ENCODE results near the gene NDUFA8.

NDUFA8 gene

GRCh38 chr9:122134822-122135528 lies 24.6 kb downstream of the NDUFA8 start:
- DNase-seq: no peak

- DNase-seq: no peak
Observed at GRCh38 chr9:122133984-122134535, 25.5 kb downstream of the NDUFA8 start.

GRCh38 chr9:122133263-122133983 lies 26.2 kb downstream of the NDUFA8 start:
- DNase-seq: no peak

- no peak for DNase-seq
Observed at GRCh38 chr9:122132539-122132938, 27.0 kb downstream of the NDUFA8 start.

GRCh38 chr9:122131401-122132001 lies 28.1 kb downstream of the NDUFA8 start:
- no peak for DNase-seq

GRCh38 chr9:122130837-122131236 lies 28.7 kb downstream of the NDUFA8 start:
- no peak for DNase-seq

- DNase-seq: no peak
Observed at GRCh38 chr9:122129969-122130368, 29.6 kb downstream of the NDUFA8 start.

GRCh38 chr9:122128969-122129343 lies 30.6 kb downstream of the NDUFA8 start:
- no peak for DNase-seq

- no peak for DNase-seq
Observed at GRCh38 chr9:122128007-122128968, 31.3 kb downstream of the NDUFA8 start.

- no peak for DNase-seq
Observed at GRCh38 chr9:122127396-122127798, 32.2 kb downstream of the NDUFA8 start.

GRCh38 chr9:122126331-122127261 lies 33.0 kb downstream of the NDUFA8 start:
- DNase-seq: no peak

- DNase-seq: no peak
Observed at GRCh38 chr9:122125509-122126330, 33.9 kb downstream of the NDUFA8 start.

- peak; percentile 72 for DNase-seq
Observed at GRCh38 chr9:122125158-122125508, 34.4 kb downstream of the NDUFA8 start.

GRCh38 chr9:122124528-122124927 lies 35.1 kb downstream of the NDUFA8 start:
- DNase-seq: no peak

- no peak for DNase-seq
Observed at GRCh38 chr9:122124048-122124447, 35.5 kb downstream of the NDUFA8 start.

- DNase-seq: peak; percentile 71
Observed at GRCh38 chr9:122122903-122123632, 36.5 kb downstream of the NDUFA8 start.

- DNase-seq: no peak
Observed at GRCh38 chr9:122122468-122122867, 37.1 kb downstream of the NDUFA8 start.

GRCh38 chr9:122121931-122122330 lies 37.6 kb downstream of the NDUFA8 start:
- DNase-seq: no peak

- DNase-seq: no peak
Observed at GRCh38 chr9:122121391-122121790, 38.2 kb downstream of the NDUFA8 start.
